HL-60 (cell line): ENCODE results near the gene TGFBR3.

Source experiments
- POLR2AphosphoS5 ChIP-seq: IDR thresholded peaks from 2 replicates; pipeline ENCODE4 v1.6.1; 2012; ENCODE audit warnings: low read depth
- TF ChIP-seq, protein P1 (sequence below): IDR thresholded peaks from 2 replicates; pipeline ENCODE4 v1.6.1; 2012; ENCODE audit warnings: low read depth; ENCODE audit not compliant: insufficient replicate concordance
- TF ChIP-seq, protein P2 (sequence below): IDR thresholded peaks from one replicate; pipeline ENCODE4 v1.5.1; 2011; ENCODE audit warnings: low read length, control low read depth, inconsistent platforms; ENCODE audit not compliant: insufficient read depth

DNA sequence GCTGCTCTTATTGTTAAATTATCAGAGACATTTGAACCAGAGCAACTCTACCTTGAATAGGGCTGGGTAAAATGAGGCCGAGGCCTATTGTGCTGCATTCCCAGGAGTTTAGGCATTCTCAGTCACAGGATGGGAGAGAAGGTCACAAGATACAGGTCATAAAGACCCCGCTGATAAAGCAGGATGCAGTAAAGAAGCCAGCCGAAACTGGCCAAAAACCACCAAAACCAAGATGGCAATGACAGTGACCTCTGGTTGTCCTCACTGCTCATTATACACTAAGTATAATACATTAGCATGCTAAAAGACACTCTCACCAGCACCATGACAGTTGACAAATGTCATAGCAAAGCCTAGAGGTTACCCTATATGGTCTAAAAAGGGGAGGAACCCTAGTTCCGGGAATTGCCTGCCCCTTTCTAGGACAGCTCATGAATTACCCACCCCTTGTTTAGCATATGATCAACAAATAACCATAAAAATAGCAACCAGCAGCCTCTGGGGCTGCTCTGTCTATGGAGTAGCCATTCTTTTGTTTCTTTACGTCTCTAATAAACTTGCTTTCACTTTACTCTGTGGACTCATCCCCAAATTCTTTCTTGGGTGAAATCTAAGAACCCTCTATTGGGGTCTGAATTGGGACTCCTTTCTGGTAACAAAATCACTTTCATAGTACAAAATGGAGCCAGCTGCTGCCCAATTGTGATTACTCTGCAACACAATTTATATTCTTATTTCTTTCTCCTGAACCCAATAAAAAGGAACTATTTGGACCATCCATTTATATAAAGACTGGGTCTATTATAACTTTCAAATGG lies 179.6 kb downstream of the TGFBR3 start:
- TF ChIP-seq, protein P1, sequence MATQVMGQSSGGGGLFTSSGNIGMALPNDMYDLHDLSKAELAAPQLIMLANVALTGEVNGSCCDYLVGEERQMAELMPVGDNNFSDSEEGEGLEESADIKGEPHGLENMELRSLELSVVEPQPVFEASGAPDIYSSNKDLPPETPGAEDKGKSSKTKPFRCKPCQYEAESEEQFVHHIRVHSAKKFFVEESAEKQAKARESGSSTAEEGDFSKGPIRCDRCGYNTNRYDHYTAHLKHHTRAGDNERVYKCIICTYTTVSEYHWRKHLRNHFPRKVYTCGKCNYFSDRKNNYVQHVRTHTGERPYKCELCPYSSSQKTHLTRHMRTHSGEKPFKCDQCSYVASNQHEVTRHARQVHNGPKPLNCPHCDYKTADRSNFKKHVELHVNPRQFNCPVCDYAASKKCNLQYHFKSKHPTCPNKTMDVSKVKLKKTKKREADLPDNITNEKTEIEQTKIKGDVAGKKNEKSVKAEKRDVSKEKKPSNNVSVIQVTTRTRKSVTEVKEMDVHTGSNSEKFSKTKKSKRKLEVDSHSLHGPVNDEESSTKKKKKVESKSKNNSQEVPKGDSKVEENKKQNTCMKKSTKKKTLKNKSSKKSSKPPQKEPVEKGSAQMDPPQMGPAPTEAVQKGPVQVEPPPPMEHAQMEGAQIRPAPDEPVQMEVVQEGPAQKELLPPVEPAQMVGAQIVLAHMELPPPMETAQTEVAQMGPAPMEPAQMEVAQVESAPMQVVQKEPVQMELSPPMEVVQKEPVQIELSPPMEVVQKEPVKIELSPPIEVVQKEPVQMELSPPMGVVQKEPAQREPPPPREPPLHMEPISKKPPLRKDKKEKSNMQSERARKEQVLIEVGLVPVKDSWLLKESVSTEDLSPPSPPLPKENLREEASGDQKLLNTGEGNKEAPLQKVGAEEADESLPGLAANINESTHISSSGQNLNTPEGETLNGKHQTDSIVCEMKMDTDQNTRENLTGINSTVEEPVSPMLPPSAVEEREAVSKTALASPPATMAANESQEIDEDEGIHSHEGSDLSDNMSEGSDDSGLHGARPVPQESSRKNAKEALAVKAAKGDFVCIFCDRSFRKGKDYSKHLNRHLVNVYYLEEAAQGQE: no peak
- TF ChIP-seq, protein P2, sequence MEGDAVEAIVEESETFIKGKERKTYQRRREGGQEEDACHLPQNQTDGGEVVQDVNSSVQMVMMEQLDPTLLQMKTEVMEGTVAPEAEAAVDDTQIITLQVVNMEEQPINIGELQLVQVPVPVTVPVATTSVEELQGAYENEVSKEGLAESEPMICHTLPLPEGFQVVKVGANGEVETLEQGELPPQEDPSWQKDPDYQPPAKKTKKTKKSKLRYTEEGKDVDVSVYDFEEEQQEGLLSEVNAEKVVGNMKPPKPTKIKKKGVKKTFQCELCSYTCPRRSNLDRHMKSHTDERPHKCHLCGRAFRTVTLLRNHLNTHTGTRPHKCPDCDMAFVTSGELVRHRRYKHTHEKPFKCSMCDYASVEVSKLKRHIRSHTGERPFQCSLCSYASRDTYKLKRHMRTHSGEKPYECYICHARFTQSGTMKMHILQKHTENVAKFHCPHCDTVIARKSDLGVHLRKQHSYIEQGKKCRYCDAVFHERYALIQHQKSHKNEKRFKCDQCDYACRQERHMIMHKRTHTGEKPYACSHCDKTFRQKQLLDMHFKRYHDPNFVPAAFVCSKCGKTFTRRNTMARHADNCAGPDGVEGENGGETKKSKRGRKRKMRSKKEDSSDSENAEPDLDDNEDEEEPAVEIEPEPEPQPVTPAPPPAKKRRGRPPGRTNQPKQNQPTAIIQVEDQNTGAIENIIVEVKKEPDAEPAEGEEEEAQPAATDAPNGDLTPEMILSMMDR: no peak
- TF ChIP-seq POLR2AphosphoS5: no peak
